Upper lobe of left lung (tissue), 4 donors: ENCODE data around the gene CELA1.

ENCODE experiments used
- POLR2AphosphoS5 ChIP-seq, 2 donors: sonication (generic); formaldehyde crosslinking; IDR thresholded peaks; one replicate each; pipeline ENCODE4 v1.5.1; 2017; ENCODE audit warnings: antibody characterized with exemption in 2 of 2
- TF ChIP-seq, protein P1 (sequence below), 6 experiments: fragments of 450-650 bp in 4 of 6; fragments of 200-600 bp in 2 of 6; sonication (generic) in 2 of 6; IDR thresholded peaks; one replicate each; pipeline ENCODE4 v1.5.1; 2016 to 2019; ENCODE audit warnings: antibody characterized with exemption in 6 of 6

DNA sequence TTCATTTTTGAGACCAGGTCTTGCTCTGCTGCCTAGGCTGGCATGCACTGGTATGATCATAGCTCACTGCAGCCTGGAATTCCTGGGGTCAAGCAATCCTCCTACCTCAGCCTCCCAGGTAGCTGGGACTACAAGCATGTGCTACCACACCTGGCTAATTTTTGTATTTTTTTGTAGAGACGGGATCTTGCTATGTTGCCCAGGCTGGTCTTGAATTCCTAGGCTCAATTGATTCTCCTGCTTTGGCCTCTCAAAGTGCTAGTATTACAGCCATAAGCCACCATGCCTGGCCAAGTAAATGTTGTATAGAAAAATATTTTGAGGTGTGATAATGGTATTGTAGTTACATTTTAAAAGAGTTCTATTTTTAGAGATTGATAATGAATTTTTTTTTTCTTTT is 35.1 kb downstream of the CELA1 start:
- no peak for TF ChIP-seq POLR2AphosphoS5 (IDR thresholded peaks at IDR 0.05)
- TF ChIP-seq, protein P1, sequence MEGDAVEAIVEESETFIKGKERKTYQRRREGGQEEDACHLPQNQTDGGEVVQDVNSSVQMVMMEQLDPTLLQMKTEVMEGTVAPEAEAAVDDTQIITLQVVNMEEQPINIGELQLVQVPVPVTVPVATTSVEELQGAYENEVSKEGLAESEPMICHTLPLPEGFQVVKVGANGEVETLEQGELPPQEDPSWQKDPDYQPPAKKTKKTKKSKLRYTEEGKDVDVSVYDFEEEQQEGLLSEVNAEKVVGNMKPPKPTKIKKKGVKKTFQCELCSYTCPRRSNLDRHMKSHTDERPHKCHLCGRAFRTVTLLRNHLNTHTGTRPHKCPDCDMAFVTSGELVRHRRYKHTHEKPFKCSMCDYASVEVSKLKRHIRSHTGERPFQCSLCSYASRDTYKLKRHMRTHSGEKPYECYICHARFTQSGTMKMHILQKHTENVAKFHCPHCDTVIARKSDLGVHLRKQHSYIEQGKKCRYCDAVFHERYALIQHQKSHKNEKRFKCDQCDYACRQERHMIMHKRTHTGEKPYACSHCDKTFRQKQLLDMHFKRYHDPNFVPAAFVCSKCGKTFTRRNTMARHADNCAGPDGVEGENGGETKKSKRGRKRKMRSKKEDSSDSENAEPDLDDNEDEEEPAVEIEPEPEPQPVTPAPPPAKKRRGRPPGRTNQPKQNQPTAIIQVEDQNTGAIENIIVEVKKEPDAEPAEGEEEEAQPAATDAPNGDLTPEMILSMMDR (IDR thresholded peaks at IDR 0.05), result no peak
